Loucy (cell line): ENCODE data around the gene PPP2R5C.

Experiments used
- CTCF ChIP-seq: fragments of 200-600 bp; sonication (generic); conservative IDR thresholded peaks from 2 replicates; pipeline ENCODE4 v1.5.1; 2014; ENCODE audit warnings: mild to moderate bottlenecking, antibody characterized with exemption, low read length
- EZH2phosphoT487 ChIP-seq: fragments of 200-600 bp; IDR thresholded peaks from 2 replicates; pipeline ENCODE4 v1.6.1; 2018; ENCODE audit warnings: antibody characterized with exemption, mild to moderate bottlenecking, moderate library complexity, borderline replicate concordance

DNA sequence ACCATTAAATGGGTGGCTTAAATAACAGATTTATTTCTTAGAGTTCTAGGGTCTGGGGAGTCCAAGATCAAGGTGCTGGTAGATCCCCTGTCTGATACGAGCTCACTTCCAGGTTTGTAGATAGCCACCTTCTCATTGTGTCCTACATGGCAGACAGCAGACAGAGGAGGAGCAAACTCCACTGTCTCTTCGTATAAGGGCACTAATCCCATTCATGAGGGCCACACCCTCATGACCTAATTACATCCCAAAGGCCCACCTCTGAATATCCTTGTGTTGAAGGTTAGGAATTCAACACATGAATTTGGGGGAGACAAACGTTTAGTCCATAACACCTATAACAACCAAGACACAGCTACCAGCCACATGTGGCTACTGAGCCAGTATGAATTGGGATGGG lies 47.1 kb upstream of the PPP2R5C start:
- TF ChIP-seq CTCF (no peak), EZH2phosphoT487 (no peak)
